A549 (cell line): Measurements from ENCODE around the gene RARB. TPM values are rescaled to one million over a fixed set of nuclear protein-coding genes. Genes with fewer than 3 reads are reported as not detected.
A peak's percentile ranks its signal among the peaks of the same experiment; 100 is the strongest.

Experiments used
- ATAC-seq, 2 experiments: fragments of 200-7000 bp in 1 of 2; fragments of >200 bp in 1 of 2; cut with Nextera tagmentation in 1 of 2; cut with Tn5 transposase in 1 of 2; 3 replicates each; pipeline versions ENCODE4 v1.8.0 to v1.9.1; 2018 to 2020; ENCODE audit warnings: mild to moderate bottlenecking in 1 of 2, moderate library complexity in 1 of 2
- CTCF ChIA-PET: fragments of 300-600 bp; sonication (Branson Sonifier 250); formaldehyde crosslinking; extraction: SDS; loops from one replicate; lab custom pipeline; 2021; ENCODE audit warnings: antibody characterized with exemption, inconsistent platforms; lab: Yijun Ruan, JAX
- POLR2A ChIA-PET: fragments of 350-600 bp; formaldehyde crosslinking; extraction: SDS; loops from one replicate; lab custom pipeline; 2021; ENCODE audit warnings: antibody characterized with exemption, inconsistent platforms; lab: Yijun Ruan, JAX
- DNase-seq, 2 experiments: peaks; one replicate each; pipeline versions ENCODE4 v3.0.0 to v3.0.0-alpha.2; 2011 to 2016; ENCODE audit warnings: low read depth in 1 of 2, low spot score in 1 of 2
- FAIRE-seq: peaks from 2 replicates; lab custom pipeline; 2011; peaks lifted over from hg19 to GRCh38; lab: Jason Lieb, UNC
- H3K27ac ChIP-seq, 2 experiments: fragments of >200 bp; sonication (Bioruptor Twin); formaldehyde crosslinking; 3 replicates each; pipeline ENCODE4 v1.5.1; 2016 to 2017
- H3K4me1 ChIP-seq: fragments of >200 bp; sonication (Bioruptor Twin); formaldehyde crosslinking; 3 replicates; pipeline ENCODE4 v1.6.1; 2016
- H3K4me2 ChIP-seq: fragments of >200 bp; sonication (Bioruptor Twin); formaldehyde crosslinking; 3 replicates; pipeline ENCODE4 v1.6.1; 2016
- H3K4me3 ChIP-seq: fragments of >200 bp; sonication (Bioruptor Twin); formaldehyde crosslinking; 3 replicates; pipeline ENCODE4 v1.5.1; 2016
- H3K9me3 ChIP-seq: fragments of >200 bp; sonication (Bioruptor Twin); formaldehyde crosslinking; 3 replicates; pipeline ENCODE4 v1.6.1; 2016
- CEBPB ChIP-seq, 2 experiments: fragments of >200 bp in 1 of 2; sonication (Bioruptor Twin) in 1 of 2; formaldehyde crosslinking in 1 of 2; IDR thresholded peaks; 2 replicates each; pipeline ENCODE4 v1.6.1; 2012 to 2016
- EHMT2 ChIP-seq: fragments of 200-600 bp; sonication (generic); IDR thresholded peaks from 2 replicates; pipeline ENCODE4 v1.6.1; 2016; ENCODE audit warnings: antibody characterized with exemption, low read depth, mild to moderate bottlenecking, moderate library complexity
- ESRRA ChIP-seq: fragments of 150-350 bp; IDR thresholded peaks from 2 replicates; pipeline ENCODE4 v1.6.1; 2014; ENCODE audit warnings: mild to moderate bottlenecking, low read length, borderline replicate concordance
- HOXB13 ChIP-seq: fragments of 250-450 bp; sonication (Bioruptor Pico); IDR thresholded peaks from 2 replicates; pipeline ENCODE4 v1.5.0; 2020; ENCODE audit warnings: low read depth, mild to moderate bottlenecking, moderate library complexity
- JUN ChIP-seq, 2 experiments: fragments of >200 bp; sonication (Bioruptor Twin); formaldehyde crosslinking; IDR thresholded peaks; 2 replicates in 1 of 2; 3 replicates in 1 of 2; pipeline ENCODE4 v1.6.1; 2016 to 2017
- KDM5A ChIP-seq: fragments of 200-600 bp; sonication (generic); IDR thresholded peaks from 2 replicates; pipeline ENCODE4 v1.6.1; 2016; ENCODE audit warnings: antibody characterized with exemption, mild to moderate bottlenecking
- MYC ChIP-seq: IDR thresholded peaks from 2 replicates; pipeline ENCODE4 v1.6.1; 2012; ENCODE audit warnings: mild to moderate bottlenecking, inconsistent platforms, low read length, improper control_type of control experiment, borderline replicate concordance
- NFE2L2 ChIP-seq: fragments of 150-350 bp; conservative IDR thresholded peaks from 2 replicates; pipeline ENCODE4 v1.6.1; 2014; ENCODE audit warnings: low read length
- RARB ChIP-seq: fragments of 250-450 bp; sonication (Bioruptor Pico); IDR thresholded peaks from 2 replicates; pipeline ENCODE4 v1.8.0; 2021; ENCODE audit warnings: mild to moderate bottlenecking, moderate library complexity
- RCOR1 ChIP-seq: fragments of 150-350 bp; IDR thresholded peaks from 2 replicates; pipeline ENCODE4 v1.6.1; 2014; ENCODE audit warnings: antibody characterized with exemption, low read length, low read depth
- RNF2 ChIP-seq: fragments of 200-600 bp; sonication (generic); IDR thresholded peaks from 2 replicates; pipeline ENCODE4 v1.6.1; 2016; ENCODE audit warnings: low read depth, mild to moderate bottlenecking, antibody characterized with exemption, moderate library complexity, borderline replicate concordance
- SMC3 ChIP-seq: fragments of >200 bp; sonication (Bioruptor Twin); formaldehyde crosslinking; IDR thresholded peaks from 3 replicates; pipeline ENCODE4 v1.6.1; 2018; ENCODE audit warnings: inconsistent platforms
- TP53 ChIP-seq: fragments of 250-450 bp; sonication (Bioruptor Pico); IDR thresholded peaks from 2 replicates; pipeline ENCODE4 v1.5.0; 2021; ENCODE audit warnings: mild to moderate bottlenecking, moderate library complexity
- ZC3H11A ChIP-seq: fragments of 450-650 bp; IDR thresholded peaks from 2 replicates; pipeline ENCODE4 v1.6.1; 2014; ENCODE audit warnings: antibody characterized with exemption, mild to moderate bottlenecking
- WGBS: methylation state at CpG from one replicate; pipeline ENCODE4 v1.1.6; 2017; ENCODE audit errors: missing lambda C conversion rate; 5-methylcytosine and 5-hydroxymethylcytosine counted together
- polyA plus RNA-seq, 4 experiments: library from polyadenylated mRNA; depleted of rRNA in 3 of 4; stranded (reverse); fragments of >200 nt; fragmentation: RNase III in 1 of 4; extraction: RNeasy Plus Mini Kit Qiagen cat#74134 plus additional on column Dnase treatment in 1 of 4; gene quantifications; 2 replicates in 3 of 4; 3 replicates in 1 of 4; pipeline ENCODE4 v1.2.3, GENCODE V29; 2011 to 2017
- TF ChIP-seq, protein P1 (sequence below): IDR thresholded peaks from 2 replicates; pipeline ENCODE4 v1.6.1; 2012; ENCODE audit warnings: low read depth, borderline replicate concordance
- TF ChIP-seq, protein P2 (sequence below): fragments of 150-350 bp; IDR thresholded peaks from 2 replicates; pipeline ENCODE4 v1.6.1; 2014; ENCODE audit warnings: low read depth, mild to moderate bottlenecking, low read length
- TF ChIP-seq, protein P3 (sequence below): fragments of >200 bp; sonication (Bioruptor Twin); formaldehyde crosslinking; IDR thresholded peaks from 3 replicates; pipeline ENCODE4 v1.5.1; 2016
- TF ChIP-seq, protein P4 (sequence below): IDR thresholded peaks from 2 replicates; pipeline ENCODE4 v1.6.1; 2012

Gene RARB
- polyA plus RNA-seq, 2 of the 4 experiments (the other 2 are of a cell fraction), result 24.5 to 30.8 TPM

DNA sequence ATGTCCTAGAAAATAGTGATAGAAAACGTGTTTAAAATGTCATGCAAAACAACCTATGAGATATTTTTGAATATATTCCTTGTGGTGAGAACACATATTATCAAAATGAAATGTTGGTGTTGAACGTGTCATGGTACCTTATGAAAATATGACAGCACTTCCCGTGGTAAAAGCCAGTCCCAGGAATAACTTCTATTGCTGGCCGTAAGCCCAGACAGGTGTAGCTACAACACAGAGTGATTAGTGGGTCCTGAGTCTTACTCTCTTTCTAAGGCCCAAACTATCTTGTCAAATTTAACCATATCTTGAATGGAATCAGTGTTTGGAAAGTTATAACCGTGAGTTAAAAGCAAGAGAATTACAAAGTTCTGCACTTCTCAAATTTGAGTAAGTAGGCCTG is 24.1 kb downstream of the RARB start:
- DNase-seq, result no peak
- POLR2A ChIA-PET, result no interaction called here

DNA sequence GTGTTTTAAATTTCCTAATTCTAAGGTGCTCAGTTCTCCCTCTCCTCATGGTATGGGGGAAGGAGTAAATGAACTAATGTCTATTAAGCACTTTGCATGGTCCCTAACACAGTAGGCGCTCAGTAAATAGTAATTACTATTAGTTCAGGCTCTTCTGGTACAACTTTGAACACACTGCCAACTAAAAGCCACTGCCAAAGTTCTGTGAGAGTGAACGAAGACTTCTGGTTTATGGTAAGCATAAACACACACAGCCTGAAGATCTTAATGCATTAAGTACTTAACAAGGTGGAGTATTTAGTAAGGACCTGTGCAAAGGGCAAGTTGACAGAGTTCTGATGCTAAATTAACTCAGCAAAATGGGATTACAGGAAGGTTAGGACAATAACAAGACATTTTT is 24.7 kb downstream of the RARB start:
- ATAC-seq, result no peak
- Histone ChIP-seq H3K4me3 (no peak overlapping the region), H3K27ac (no peak overlapping the region), H3K4me1 (peaks cover 77% of the 10 kb centered on the region), H3K9me3 (no peaks in the 10 kb centered on the region), H3K4me2 (no peak overlapping the region)
- TF ChIP-seq CEBPB (IDR thresholded peaks at IDR 0.05) (no peak), TP53 (CRISPR knock-in tag) (no peak), NFE2L2 (no peak), RARB (CRISPR knock-in tag) (no peak), JUN (IDR thresholded peaks at IDR 0.05) (no peak), KDM5A (no peak), SMC3 (no peak), ESRRA (no peak)
- TF ChIP-seq, protein P1, sequence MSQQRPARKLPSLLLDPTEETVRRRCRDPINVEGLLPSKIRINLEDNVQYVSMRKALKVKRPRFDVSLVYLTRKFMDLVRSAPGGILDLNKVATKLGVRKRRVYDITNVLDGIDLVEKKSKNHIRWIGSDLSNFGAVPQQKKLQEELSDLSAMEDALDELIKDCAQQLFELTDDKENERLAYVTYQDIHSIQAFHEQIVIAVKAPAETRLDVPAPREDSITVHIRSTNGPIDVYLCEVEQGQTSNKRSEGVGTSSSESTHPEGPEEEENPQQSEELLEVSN, result no peak
- TF ChIP-seq, protein P2, sequence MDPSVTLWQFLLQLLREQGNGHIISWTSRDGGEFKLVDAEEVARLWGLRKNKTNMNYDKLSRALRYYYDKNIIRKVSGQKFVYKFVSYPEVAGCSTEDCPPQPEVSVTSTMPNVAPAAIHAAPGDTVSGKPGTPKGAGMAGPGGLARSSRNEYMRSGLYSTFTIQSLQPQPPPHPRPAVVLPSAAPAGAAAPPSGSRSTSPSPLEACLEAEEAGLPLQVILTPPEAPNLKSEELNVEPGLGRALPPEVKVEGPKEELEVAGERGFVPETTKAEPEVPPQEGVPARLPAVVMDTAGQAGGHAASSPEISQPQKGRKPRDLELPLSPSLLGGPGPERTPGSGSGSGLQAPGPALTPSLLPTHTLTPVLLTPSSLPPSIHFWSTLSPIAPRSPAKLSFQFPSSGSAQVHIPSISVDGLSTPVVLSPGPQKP, result no peak
- CTCF ChIA-PET, result interaction anchor here (2.0 kb wide), 1 partner anchor 15 kb away, joined by 7 read pairs; no protein-coding TSS in a partner anchor
- POLR2A ChIA-PET, result no interaction called here
- WGBS, result 73% methylated on average over 2 of the region's 2 CpGs
- no peak for DNase-seq
- FAIRE-seq, result no peak

More for the DNA sequence above, 24.1 kb downstream of the RARB start:
- no peak overlapping the region for H3K4me3 ChIP-seq
- TF ChIP-seq RNF2 (no peak), NFE2L2 (no peak), MYC (no peak), RCOR1 (no peak), EHMT2 (no peak)
- TF ChIP-seq, protein P3, sequence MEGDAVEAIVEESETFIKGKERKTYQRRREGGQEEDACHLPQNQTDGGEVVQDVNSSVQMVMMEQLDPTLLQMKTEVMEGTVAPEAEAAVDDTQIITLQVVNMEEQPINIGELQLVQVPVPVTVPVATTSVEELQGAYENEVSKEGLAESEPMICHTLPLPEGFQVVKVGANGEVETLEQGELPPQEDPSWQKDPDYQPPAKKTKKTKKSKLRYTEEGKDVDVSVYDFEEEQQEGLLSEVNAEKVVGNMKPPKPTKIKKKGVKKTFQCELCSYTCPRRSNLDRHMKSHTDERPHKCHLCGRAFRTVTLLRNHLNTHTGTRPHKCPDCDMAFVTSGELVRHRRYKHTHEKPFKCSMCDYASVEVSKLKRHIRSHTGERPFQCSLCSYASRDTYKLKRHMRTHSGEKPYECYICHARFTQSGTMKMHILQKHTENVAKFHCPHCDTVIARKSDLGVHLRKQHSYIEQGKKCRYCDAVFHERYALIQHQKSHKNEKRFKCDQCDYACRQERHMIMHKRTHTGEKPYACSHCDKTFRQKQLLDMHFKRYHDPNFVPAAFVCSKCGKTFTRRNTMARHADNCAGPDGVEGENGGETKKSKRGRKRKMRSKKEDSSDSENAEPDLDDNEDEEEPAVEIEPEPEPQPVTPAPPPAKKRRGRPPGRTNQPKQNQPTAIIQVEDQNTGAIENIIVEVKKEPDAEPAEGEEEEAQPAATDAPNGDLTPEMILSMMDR, result no peak
- TF ChIP-seq, all 56 proteins: peak for 0
- ATAC-seq (no peak), FAIRE-seq (no peak)
- H3K4me2 ChIP-seq, result no peak overlapping the region
- 80% methylated on average over 5 of the region's 5 CpGs for WGBS
- H3K9me3 ChIP-seq, result no peaks in the 10 kb centered on the region
- peaks cover 73% of the 10 kb centered on the region for H3K4me1 ChIP-seq
- CTCF ChIA-PET, result no interaction called here
- H3K27ac ChIP-seq, result no peak overlapping the region

DNA sequence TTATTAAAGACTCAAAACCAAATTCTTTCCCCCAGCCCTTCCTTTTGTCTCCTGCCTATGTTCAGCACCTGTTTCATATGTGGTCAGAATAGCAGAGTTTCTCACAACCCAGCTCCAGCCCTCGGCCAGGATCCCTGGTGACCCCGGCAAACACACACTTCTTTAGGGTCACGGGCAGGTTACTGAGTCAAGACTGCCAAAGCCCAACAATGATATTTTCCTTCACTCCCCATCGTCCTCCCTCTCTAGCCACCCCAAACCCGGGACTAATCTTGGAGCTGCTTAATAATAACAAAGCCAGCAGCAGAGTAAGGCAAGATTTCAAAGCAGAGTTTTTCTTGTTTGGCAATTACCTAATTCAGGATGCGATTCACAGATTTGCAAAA is 25.5 kb downstream of the RARB start:
- Histone ChIP-seq H3K4me2 (peak overlapping the region; percentile 69), H3K4me3 (no peak overlapping the region), H3K27ac (peak overlapping the region in 1 of 2 experiments; percentile 65; a peak in 4 of 6 replicates), H3K9me3 (no peaks in the 10 kb centered on the region), H3K4me1 (peaks cover 80% of the 10 kb centered on the region)
- ATAC-seq (no peak), DNase-seq (no peak), FAIRE-seq (no peak)
- TF ChIP-seq ZC3H11A (no peak), HOXB13 (no peak), MYC (no peak), ESRRA (no peak)
- TF ChIP-seq, protein P4, sequence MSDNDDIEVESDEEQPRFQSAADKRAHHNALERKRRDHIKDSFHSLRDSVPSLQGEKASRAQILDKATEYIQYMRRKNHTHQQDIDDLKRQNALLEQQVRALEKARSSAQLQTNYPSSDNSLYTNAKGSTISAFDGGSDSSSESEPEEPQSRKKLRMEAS, result no peak
- POLR2A ChIA-PET, result interaction anchor here (2.3 kb wide), 1 partner anchor 26 kb away, joined by 12 read pairs; the partner anchor contains the start of gene RARB
- 53% methylated on average over 6 of the region's 6 CpGs for WGBS
- CTCF ChIA-PET, result interaction anchor here (2.0 to 3.3 kb wide), 3 partner anchors 12 to 139 kb away, joined by 4 to 20 read pairs (median 7); no protein-coding TSS in a partner anchor
